ENCODE results near the gene ABTB2. TPM values are rescaled to one million over a fixed set of nuclear protein-coding genes. Genes with fewer than 3 reads are reported as not detected.
"Not testable (repeated sequence)": the region's sequence is repeated elsewhere in the genome, so short reads cannot be mapped to it uniquely, and the experiment has no call there.

Gene ABTB2
- total RNA-seq, 1 experiment from 2014 or later, result 3.6 TPM

DNA sequence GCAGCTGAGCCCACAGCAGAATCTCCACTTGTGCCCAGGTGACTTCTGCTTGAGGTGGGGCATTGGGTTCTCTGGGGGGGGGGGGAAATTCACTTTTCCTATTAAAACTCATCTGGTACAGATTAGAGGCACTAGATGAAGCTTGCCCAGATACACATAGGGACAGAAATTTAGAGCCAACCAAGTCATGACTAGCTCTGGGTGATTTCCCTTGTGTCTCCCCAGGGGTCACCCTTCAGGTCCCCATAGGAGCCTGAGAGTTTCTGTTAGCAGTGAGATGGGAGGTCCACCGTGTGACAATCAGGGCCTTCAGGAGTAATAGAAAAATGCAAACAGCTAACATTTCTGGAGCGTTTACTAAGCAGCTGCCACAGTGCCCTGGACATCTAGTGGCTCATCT lies 175.4 kb downstream of the ABTB2 start:
- Mint-ChIP-seq H3K27me3 (ENCODE audit: insufficient read depth, unreplicated experiment) (no peaks in the 10 kb centered on the region), H3K4me1 (ENCODE audit: low read depth, unreplicated experiment) (no peaks in the 10 kb centered on the region), H3K9me3 (ENCODE audit: unreplicated experiment) (no peaks in the 10 kb centered on the region), H3K4me3 (ENCODE audit: unreplicated experiment) (no peak overlapping the region), H3K27ac (ENCODE audit: unreplicated experiment) (no peak overlapping the region), H3K36me3 (ENCODE audit: insufficient read depth, unreplicated experiment) (no peaks in the 10 kb centered on the region)
- POLR2A ChIA-PET, result no interaction called here
- Histone ChIP-seq H3K27me3 (replicated peaks; ENCODE audit: control insufficient read depth, insufficient read depth, low read length) (no peaks in the 10 kb centered on the region), H3K4me1 (no peaks in the 10 kb centered on the region), H3K4me3 (ENCODE audit: low read depth, low read length) (no peak overlapping the region), H3K9me3 (no peaks in the 10 kb centered on the region), H3K36me3 (ENCODE audit: control insufficient read depth, insufficient read depth, low read length) (no peaks in the 10 kb centered on the region)
- DNase-seq, result no peak
- TF ChIP-seq, protein P1, sequence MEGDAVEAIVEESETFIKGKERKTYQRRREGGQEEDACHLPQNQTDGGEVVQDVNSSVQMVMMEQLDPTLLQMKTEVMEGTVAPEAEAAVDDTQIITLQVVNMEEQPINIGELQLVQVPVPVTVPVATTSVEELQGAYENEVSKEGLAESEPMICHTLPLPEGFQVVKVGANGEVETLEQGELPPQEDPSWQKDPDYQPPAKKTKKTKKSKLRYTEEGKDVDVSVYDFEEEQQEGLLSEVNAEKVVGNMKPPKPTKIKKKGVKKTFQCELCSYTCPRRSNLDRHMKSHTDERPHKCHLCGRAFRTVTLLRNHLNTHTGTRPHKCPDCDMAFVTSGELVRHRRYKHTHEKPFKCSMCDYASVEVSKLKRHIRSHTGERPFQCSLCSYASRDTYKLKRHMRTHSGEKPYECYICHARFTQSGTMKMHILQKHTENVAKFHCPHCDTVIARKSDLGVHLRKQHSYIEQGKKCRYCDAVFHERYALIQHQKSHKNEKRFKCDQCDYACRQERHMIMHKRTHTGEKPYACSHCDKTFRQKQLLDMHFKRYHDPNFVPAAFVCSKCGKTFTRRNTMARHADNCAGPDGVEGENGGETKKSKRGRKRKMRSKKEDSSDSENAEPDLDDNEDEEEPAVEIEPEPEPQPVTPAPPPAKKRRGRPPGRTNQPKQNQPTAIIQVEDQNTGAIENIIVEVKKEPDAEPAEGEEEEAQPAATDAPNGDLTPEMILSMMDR (IDR thresholded peaks at IDR 0.05; ENCODE audit: insufficient read depth in 1 of 2, low read depth in 1 of 2, low read length in 1 of 2, severe bottlenecking in 1 of 2, unreplicated experiment in 1 of 2), result no peak
- intact Hi-C loops (cut with micrococcal nuclease; ENCODE audit: unreplicated experiment), result no loop called here
- CTCF ChIA-PET, result interaction anchor here (1.2 kb wide), 1 partner anchor 8 kb away, joined by 5 read pairs; no protein-coding TSS in a partner anchor
- BruUV-seq (replicated peaks), result no TSS peak

DNA sequence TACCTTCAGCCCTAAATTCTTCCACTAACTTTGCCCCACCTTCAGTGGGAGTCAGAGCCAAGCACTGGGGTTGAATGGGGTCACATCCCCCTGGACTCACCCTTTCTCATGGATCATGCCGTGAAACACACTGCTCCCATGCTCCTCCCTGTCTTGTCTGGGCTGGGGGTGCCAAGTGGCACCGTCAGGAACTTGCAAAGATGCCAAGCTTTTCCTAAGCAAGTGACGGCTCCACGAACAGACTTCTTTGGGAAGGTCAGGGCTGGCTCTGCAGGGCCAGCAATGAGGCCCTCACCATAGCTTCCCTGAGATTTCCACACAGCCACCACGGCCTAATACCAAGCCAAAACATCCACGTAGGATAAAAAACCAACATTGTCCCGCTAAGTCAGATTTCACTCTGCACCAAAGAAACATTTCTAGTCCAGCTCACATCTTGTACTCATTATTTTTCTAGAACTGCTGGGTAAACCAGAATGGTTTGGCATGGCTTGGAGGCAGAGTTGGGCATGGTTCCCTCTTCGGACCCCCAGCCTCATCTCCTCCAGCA lies 175.9 kb downstream of the ABTB2 start:
- Mint-ChIP-seq H3K36me3 (ENCODE audit: insufficient read depth, unreplicated experiment) (no peaks in the 10 kb centered on the region), H3K9me3 (ENCODE audit: unreplicated experiment) (no peaks in the 10 kb centered on the region), H3K4me3 (ENCODE audit: unreplicated experiment) (no peak overlapping the region), H3K4me1 (ENCODE audit: low read depth, unreplicated experiment) (no peaks in the 10 kb centered on the region), H3K27ac (ENCODE audit: unreplicated experiment) (no peak overlapping the region), H3K27me3 (ENCODE audit: insufficient read depth, unreplicated experiment) (no peaks in the 10 kb centered on the region)
- TF ChIP-seq, protein P1 (IDR thresholded peaks at IDR 0.05; ENCODE audit: insufficient read depth in 1 of 2, low read depth in 1 of 2, low read length in 1 of 2, severe bottlenecking in 1 of 2, unreplicated experiment in 1 of 2), result no peak
- no peaks in the 10 kb centered on the region for H3K9me3 ChIP-seq
- no peak overlapping the region for H3K4me3 ChIP-seq (ENCODE audit: low read depth, low read length)
- BruUV-seq (replicated peaks), result no TSS peak
- no peak for DNase-seq
- CTCF ChIA-PET, result interaction anchor here (1.2 kb wide), 1 partner anchor 8 kb away, joined by 5 read pairs; no protein-coding TSS in a partner anchor
- POLR2A ChIA-PET, result no interaction called here
- no peaks in the 10 kb centered on the region for H3K36me3 ChIP-seq (ENCODE audit: control insufficient read depth, insufficient read depth, low read length)
- H3K4me1 ChIP-seq, result no peaks in the 10 kb centered on the region
- intact Hi-C loops (cut with micrococcal nuclease; ENCODE audit: unreplicated experiment), result no loop called here
- H3K27me3 ChIP-seq (replicated peaks; ENCODE audit: control insufficient read depth, insufficient read depth, low read length), result no peaks in the 10 kb centered on the region

DNA sequence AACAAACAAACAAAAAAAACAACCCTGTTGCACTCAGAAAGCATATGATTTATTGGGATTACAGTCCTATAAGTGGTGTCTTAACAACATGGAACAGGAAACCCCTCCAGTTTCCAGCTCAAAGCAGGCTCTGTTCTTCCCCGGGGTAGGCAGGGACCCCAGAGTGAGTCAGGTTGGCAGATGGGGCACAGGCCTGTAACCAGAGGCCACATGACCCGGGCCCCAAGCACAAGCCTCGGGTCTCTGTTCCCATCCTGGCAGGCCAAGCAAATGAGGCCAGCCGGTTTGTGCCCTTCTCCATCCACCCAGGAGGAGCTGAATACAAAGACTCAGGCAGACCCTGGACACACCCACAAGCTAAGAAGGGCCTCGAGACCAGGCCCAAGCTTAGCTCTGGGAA lies 176.6 kb downstream of the ABTB2 start:
- CTCF ChIA-PET, result interaction anchor here (0.9 kb wide), 1 partner anchor 159 kb away, joined by 3 read pairs; no protein-coding TSS in a partner anchor

DNA sequence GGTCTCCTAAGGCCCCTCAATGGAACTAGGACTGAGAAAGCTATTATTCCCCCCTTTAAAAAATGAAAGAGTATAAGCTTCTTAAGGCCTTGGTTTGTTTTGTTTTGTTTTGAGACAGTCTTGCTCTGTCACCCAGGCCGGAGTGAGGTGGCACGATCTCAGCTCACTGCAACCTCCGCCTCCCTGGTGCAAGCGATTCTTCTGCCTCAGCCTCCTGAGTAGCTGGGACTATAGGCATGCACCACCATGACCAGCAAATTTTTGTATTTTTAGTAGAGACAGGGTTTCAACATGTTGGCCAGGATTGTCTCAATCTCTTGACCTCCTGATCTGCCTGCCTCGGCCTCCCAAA lies 177.0 kb downstream of the ABTB2 start:
- CTCF ChIA-PET, result interaction anchor here (0.9 kb wide), 1 partner anchor 160 kb away, joined by 3 read pairs; no protein-coding TSS in a partner anchor
- H3K27ac Mint-ChIP-seq (ENCODE audit: unreplicated experiment); POLR2A ChIA-PET: not testable (repeated sequence)

More for the DNA sequence above, 176.6 kb downstream of the ABTB2 start:
- Mint-ChIP-seq H3K4me1 (ENCODE audit: low read depth, unreplicated experiment) (no peaks in the 10 kb centered on the region), H3K36me3 (ENCODE audit: insufficient read depth, unreplicated experiment) (no peaks in the 10 kb centered on the region), H3K27me3 (ENCODE audit: insufficient read depth, unreplicated experiment) (no peaks in the 10 kb centered on the region), H3K27ac (ENCODE audit: unreplicated experiment) (no peak overlapping the region), H3K9me3 (ENCODE audit: unreplicated experiment) (no peaks in the 10 kb centered on the region), H3K4me3 (ENCODE audit: unreplicated experiment) (no peak overlapping the region)
- no peaks in the 10 kb centered on the region for H3K27me3 ChIP-seq (replicated peaks; ENCODE audit: control insufficient read depth, insufficient read depth, low read length)
- no TSS peak for BruUV-seq (replicated peaks)
- no peaks in the 10 kb centered on the region for H3K4me1 ChIP-seq
- no peak overlapping the region for H3K4me3 ChIP-seq (ENCODE audit: low read depth, low read length)
- intact Hi-C loops (cut with micrococcal nuclease; ENCODE audit: unreplicated experiment), result no loop called here
- POLR2A ChIA-PET, result no interaction called here
- no peak for DNase-seq
- no peaks in the 10 kb centered on the region for H3K9me3 ChIP-seq
- no peaks in the 10 kb centered on the region for H3K36me3 ChIP-seq (ENCODE audit: control insufficient read depth, insufficient read depth, low read length)
- TF ChIP-seq, protein P1 (IDR thresholded peaks at IDR 0.05; ENCODE audit: insufficient read depth in 1 of 2, low read depth in 1 of 2, low read length in 1 of 2, severe bottlenecking in 1 of 2, unreplicated experiment in 1 of 2), result no peak

More for the DNA sequence above, 177.0 kb downstream of the ABTB2 start:
- H3K9me3 ChIP-seq; H3K4me1 ChIP-seq; H3K9me3 Mint-ChIP-seq (ENCODE audit: unreplicated experiment); H3K27me3 ChIP-seq (replicated peaks; ENCODE audit: control insufficient read depth, insufficient read depth, low read length); intact Hi-C loops (cut with micrococcal nuclease; ENCODE audit: unreplicated experiment); H3K36me3 Mint-ChIP-seq (ENCODE audit: insufficient read depth, unreplicated experiment); H3K4me3 ChIP-seq (ENCODE audit: low read depth, low read length); H3K27me3 Mint-ChIP-seq (ENCODE audit: insufficient read depth, unreplicated experiment); H3K4me3 Mint-ChIP-seq (ENCODE audit: unreplicated experiment); H3K36me3 ChIP-seq (ENCODE audit: control insufficient read depth, insufficient read depth, low read length); BruUV-seq (replicated peaks); H3K4me1 Mint-ChIP-seq (ENCODE audit: low read depth, unreplicated experiment); DNase-seq: not testable (repeated sequence)

Measured in Caco-2 (cell line).